Nephron (organoid): ENCODE measurements around the gene PRKG1.

ENCODE experiments used
- H3K27ac Mint-ChIP-seq, 3 experiments: 2 replicates each; pipeline ENCODE4 v1.8.0; 2020; ENCODE audit warnings: mixed read lengths in 3 of 3, mild to moderate bottlenecking in 2 of 3, moderate library complexity in 1 of 3
- H3K27me3 Mint-ChIP-seq: 2 replicates; pipeline ENCODE4 v1.8.0; 2021; ENCODE audit warnings: low read depth, mild to moderate bottlenecking, moderate library complexity, mixed read lengths
- H3K36me3 Mint-ChIP-seq: 2 replicates; pipeline ENCODE4 v1.8.0; 2020; ENCODE audit warnings: low read depth, mixed read lengths
- H3K4me1 Mint-ChIP-seq: 2 replicates; pipeline ENCODE4 v1.8.0; 2020; ENCODE audit warnings: mixed read lengths
- H3K4me3 Mint-ChIP-seq, 3 experiments: 2 replicates each; pipeline ENCODE4 v1.8.0; 2020; ENCODE audit warnings: mild to moderate bottlenecking in 3 of 3, mixed read lengths in 3 of 3, moderate library complexity in 2 of 3
- H3K9me3 Mint-ChIP-seq: 2 replicates; pipeline ENCODE4 v1.8.0; 2020; ENCODE audit warnings: mixed read lengths
- CTCF ChIP-seq, 3 experiments: fragments of 200-600 bp; sonication (generic); IDR thresholded peaks; one replicate each; pipeline ENCODE4 v1.5.0; 2021; ENCODE audit warnings: antibody characterized with exemption in 3 of 3; ENCODE audit not compliant: unreplicated experiment in 3 of 3

PRKG1 gene

GRCh38 chr10:51080311-51081006, 6.2 kb downstream of the PRKG1 start:
- no peak for TF ChIP-seq CTCF (IDR thresholded peaks at IDR 0.05; ENCODE audit: unreplicated experiment in 3 of 3)
- no peaks in the 10 kb centered on the region for H3K36me3 Mint-ChIP-seq
- peak overlapping the region; percentile 11 to 30 (median 13) for H3K27ac Mint-ChIP-seq
- no peaks in the 10 kb centered on the region for H3K9me3 Mint-ChIP-seq
- peak overlapping the region in 1 of 3 experiments; percentile 36 for H3K4me3 Mint-ChIP-seq
- no peaks in the 10 kb centered on the region for H3K27me3 Mint-ChIP-seq
- peaks cover 62% of the 10 kb centered on the region for H3K4me1 Mint-ChIP-seq

- H3K27me3 Mint-ChIP-seq = no peaks in the 10 kb centered on the region
- no peaks in the 10 kb centered on the region for H3K9me3 Mint-ChIP-seq
- TF ChIP-seq CTCF (IDR thresholded peaks at IDR 0.05; ENCODE audit: unreplicated experiment in 3 of 3) = no peak
- H3K4me1 Mint-ChIP-seq = peaks cover 52% of the 10 kb centered on the region
- H3K4me3 Mint-ChIP-seq = no peak overlapping the region
- peak overlapping the region; percentile 13 to 92 (median 80) for H3K27ac Mint-ChIP-seq
- no peaks in the 10 kb centered on the region for H3K36me3 Mint-ChIP-seq
Observed at GRCh38 chr10:51082857-51083256, 8.6 kb downstream of the PRKG1 start.

GRCh38 chr10:51083356-51083853, 9.1 kb downstream of the PRKG1 start:
- TF ChIP-seq CTCF (IDR thresholded peaks at IDR 0.05; ENCODE audit: unreplicated experiment in 3 of 3) = no peak
- Mint-ChIP-seq H3K4me1 (peaks cover 52% of the 10 kb centered on the region), H3K9me3 (no peaks in the 10 kb centered on the region), H3K27me3 (no peaks in the 10 kb centered on the region), H3K4me3 (peak overlapping the region in 2 of 3 experiments; percentile 35 to 61), H3K27ac (peak overlapping the region; percentile 13 to 92 (median 80)), H3K36me3 (no peaks in the 10 kb centered on the region)

- H3K4me1 Mint-ChIP-seq = peaks cover 38% of the 10 kb centered on the region
- no peaks in the 10 kb centered on the region for H3K9me3 Mint-ChIP-seq
- H3K4me3 Mint-ChIP-seq = no peak overlapping the region
- H3K27ac Mint-ChIP-seq = peak overlapping the region in 1 of 3 experiments; percentile 34
- no peaks in the 10 kb centered on the region for H3K36me3 Mint-ChIP-seq
- H3K27me3 Mint-ChIP-seq = no peaks in the 10 kb centered on the region
- TF ChIP-seq CTCF (IDR thresholded peaks at IDR 0.05; ENCODE audit: unreplicated experiment in 3 of 3) = no peak
Observed at GRCh38 chr10:51085204-51085603, 10.9 kb downstream of the PRKG1 start.

GRCh38 chr10:51086710-51087109, 12.4 kb downstream of the PRKG1 start:
- TF ChIP-seq CTCF (IDR thresholded peaks at IDR 0.05; ENCODE audit: unreplicated experiment in 3 of 3) = no peak
- Mint-ChIP-seq H3K9me3 (no peaks in the 10 kb centered on the region), H3K4me3 (peak overlapping the region in 1 of 3 experiments; percentile 12), H3K27me3 (no peaks in the 10 kb centered on the region), H3K4me1 (peaks cover 28% of the 10 kb centered on the region), H3K27ac (peak overlapping the region in 2 of 3 experiments; percentile 41), H3K36me3 (no peaks in the 10 kb centered on the region)

GRCh38 chr10:51087114-51087513, 12.8 kb downstream of the PRKG1 start:
- H3K9me3 Mint-ChIP-seq = no peaks in the 10 kb centered on the region
- H3K27me3 Mint-ChIP-seq = no peaks in the 10 kb centered on the region
- no peak overlapping the region for H3K4me3 Mint-ChIP-seq
- peaks cover 32% of the 10 kb centered on the region for H3K4me1 Mint-ChIP-seq
- TF ChIP-seq CTCF (IDR thresholded peaks at IDR 0.05; ENCODE audit: unreplicated experiment in 3 of 3) = no peak
- H3K27ac Mint-ChIP-seq = peak overlapping the region in 2 of 3 experiments; percentile 41
- H3K36me3 Mint-ChIP-seq = no peaks in the 10 kb centered on the region
